8988T (cell line): ENCODE measurements around the gene FASLG.
"Not testable (repeated sequence)": the region's sequence is repeated elsewhere in the genome, so short reads cannot be mapped to it uniquely, and the experiment has no call there.

Experiments
- DNase-seq: peaks from one replicate; pipeline ENCODE4 v3.0.0; 2011

FASLG gene

GRCh38 chr1:172688428-172689085, 29.7 kb downstream of the FASLG start:
- not testable (repeated sequence) for DNase-seq

- DNase-seq = not testable (repeated sequence)
Observed at GRCh38 chr1:172690925-172691324, 32.0 kb downstream of the FASLG start.

- no peak for DNase-seq
Observed at GRCh38 chr1:172697534-172698002, 38.7 kb downstream of the FASLG start.

GRCh38 chr1:172698224-172698623, 39.3 kb downstream of the FASLG start:
- DNase-seq = no peak

- no peak for DNase-seq
Observed at GRCh38 chr1:172699111-172699510, 40.2 kb downstream of the FASLG start.

- no peak for DNase-seq
Observed at GRCh38 chr1:172699695-172700227, 40.9 kb downstream of the FASLG start.

GRCh38 chr1:172700556-172700955, 41.7 kb downstream of the FASLG start:
- DNase-seq = no peak

- DNase-seq = no peak
Observed at GRCh38 chr1:172704001-172704400, 45.1 kb downstream of the FASLG start.

- DNase-seq = no peak
Observed at GRCh38 chr1:172704420-172705210, 45.7 kb downstream of the FASLG start.

- DNase-seq = no peak
Observed at GRCh38 chr1:172708452-172708851, 49.5 kb downstream of the FASLG start.

GRCh38 chr1:172711558-172711957, 52.7 kb downstream of the FASLG start:
- DNase-seq = no peak

- no peak for DNase-seq
Observed at GRCh38 chr1:172713466-172713865, 54.6 kb downstream of the FASLG start.
